Measurements from ENCODE around the gene CSKMT.

- TF ChIP-seq, protein P1, sequence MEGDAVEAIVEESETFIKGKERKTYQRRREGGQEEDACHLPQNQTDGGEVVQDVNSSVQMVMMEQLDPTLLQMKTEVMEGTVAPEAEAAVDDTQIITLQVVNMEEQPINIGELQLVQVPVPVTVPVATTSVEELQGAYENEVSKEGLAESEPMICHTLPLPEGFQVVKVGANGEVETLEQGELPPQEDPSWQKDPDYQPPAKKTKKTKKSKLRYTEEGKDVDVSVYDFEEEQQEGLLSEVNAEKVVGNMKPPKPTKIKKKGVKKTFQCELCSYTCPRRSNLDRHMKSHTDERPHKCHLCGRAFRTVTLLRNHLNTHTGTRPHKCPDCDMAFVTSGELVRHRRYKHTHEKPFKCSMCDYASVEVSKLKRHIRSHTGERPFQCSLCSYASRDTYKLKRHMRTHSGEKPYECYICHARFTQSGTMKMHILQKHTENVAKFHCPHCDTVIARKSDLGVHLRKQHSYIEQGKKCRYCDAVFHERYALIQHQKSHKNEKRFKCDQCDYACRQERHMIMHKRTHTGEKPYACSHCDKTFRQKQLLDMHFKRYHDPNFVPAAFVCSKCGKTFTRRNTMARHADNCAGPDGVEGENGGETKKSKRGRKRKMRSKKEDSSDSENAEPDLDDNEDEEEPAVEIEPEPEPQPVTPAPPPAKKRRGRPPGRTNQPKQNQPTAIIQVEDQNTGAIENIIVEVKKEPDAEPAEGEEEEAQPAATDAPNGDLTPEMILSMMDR (IDR thresholded peaks at IDR 0.05; ENCODE audit: insufficient read depth, low read length, poor library complexity, severe bottlenecking), result no peak
- no peak for TF ChIP-seq EZH2phosphoT487 (conservative IDR thresholded peaks at IDR 0.05; ENCODE audit: low read length)
Measured at GRCh38 chr11:62708392-62708791, 43.3 kb downstream of the CSKMT start.

Measured in SU-DHL-6 (cell line).